HEK293 (cell line): ENCODE results near the gene ZNF563.

Source experiments
- CTCF ChIA-PET: fragments of 350-600 bp; formaldehyde crosslinking; extraction: SDS; loops from one replicate; lab custom pipeline; 2021; ENCODE audit warnings: antibody characterized with exemption; lab: Yijun Ruan, JAX
- POLR2A ChIA-PET: fragments of 300-600 bp; formaldehyde crosslinking; extraction: SDS; loops from one replicate; lab custom pipeline; 2020; ENCODE audit warnings: antibody characterized with exemption, inconsistent platforms; lab: Yijun Ruan, JAX
- H3K27ac ChIP-seq: fragments of 200-500 bp; sonication (Bioruptor generic); 2 replicates; pipeline ENCODE4 v1.5.1; 2014; ENCODE audit warnings: low read depth, low read length, control low read depth, inconsistent platforms; ENCODE audit errors: extremely low read depth
- H3K36me3 ChIP-seq, 2 experiments: fragments of 200-500 bp in 1 of 2; sonication (Bioruptor generic) in 1 of 2; 1 replicate in 1 of 2; 2 replicates in 1 of 2; pipeline ENCODE4 v1.5.1; 2014 to 2017; ENCODE audit warnings: inconsistent platforms in 2 of 2, low read length in 2 of 2; ENCODE audit not compliant: control insufficient read depth in 2 of 2, insufficient read depth in 1 of 2
- H3K4me1 ChIP-seq: fragments of 200-500 bp; sonication (Bioruptor generic); 2 replicates; pipeline ENCODE4 v1.5.1; 2014; ENCODE audit warnings: mild to moderate bottlenecking, low read length, inconsistent platforms; ENCODE audit not compliant: control insufficient read depth, insufficient read depth
- H3K4me3 ChIP-seq: 2 replicates; pipeline ENCODE4 v1.5.1; 2011; ENCODE audit warnings: low read depth, mild to moderate bottlenecking, control low read depth, low read length, moderate library complexity
- H3K9me3 ChIP-seq: fragments of 200-500 bp; sonication (Bioruptor generic); 2 replicates; pipeline ENCODE4 v1.5.1; 2014; ENCODE audit warnings: low read depth, low read length, inconsistent platforms; ENCODE audit not compliant: control insufficient read depth, insufficient read depth
- EGR2 ChIP-seq: fragments of 450-650 bp; formaldehyde crosslinking; IDR thresholded peaks from 2 replicates; pipeline ENCODE4 v1.5.1; 2016; ENCODE audit warnings: low read depth, missing biosample characterization, missing genetic modification characterization
- GLI2 ChIP-seq: fragments of 450-650 bp; formaldehyde crosslinking; IDR thresholded peaks from 2 replicates; pipeline ENCODE4; 2017; ENCODE audit warnings: missing biosample characterization, missing genetic modification characterization, low read depth, borderline replicate concordance
- GLIS1 ChIP-seq: fragments of 450-650 bp; formaldehyde crosslinking; IDR thresholded peaks from 2 replicates; pipeline ENCODE4 v1.5.1; 2016; ENCODE audit warnings: missing biosample characterization, missing genetic modification characterization
- GLIS2 ChIP-seq: fragments of 450-650 bp; formaldehyde crosslinking; IDR thresholded peaks from 2 replicates; pipeline ENCODE4 v1.5.1; 2016; ENCODE audit warnings: missing biosample characterization, missing genetic modification characterization
- IKZF3 ChIP-seq: fragments of 450-650 bp; IDR thresholded peaks from 2 replicates; pipeline ENCODE4 v1.5.0; 2018; ENCODE audit warnings: missing biosample characterization, mild to moderate bottlenecking, missing genetic modification characterization, moderate library complexity
- KLF9 ChIP-seq: fragments of 450-650 bp; formaldehyde crosslinking; IDR thresholded peaks from 2 replicates; pipeline ENCODE4 v1.5.1; 2016; ENCODE audit warnings: missing biosample characterization, missing genetic modification characterization, low read depth
- SALL2 ChIP-seq: fragments of 450-650 bp; formaldehyde crosslinking; IDR thresholded peaks from 2 replicates; pipeline ENCODE4 v1.5.0; 2017; ENCODE audit warnings: missing biosample characterization, mild to moderate bottlenecking, missing genetic modification characterization, borderline replicate concordance
- SP2 ChIP-seq: fragments of 450-650 bp; formaldehyde crosslinking; IDR thresholded peaks from 2 replicates; pipeline ENCODE4 v1.5.1; 2016; ENCODE audit warnings: missing biosample characterization, missing genetic modification characterization
- SP3 ChIP-seq: fragments of 450-650 bp; formaldehyde crosslinking; IDR thresholded peaks from 2 replicates; pipeline ENCODE4 v1.5.1; 2016; ENCODE audit warnings: missing biosample characterization, missing genetic modification characterization
- ZBTB17 ChIP-seq: fragments of 450-650 bp; formaldehyde crosslinking; IDR thresholded peaks from 2 replicates; pipeline ENCODE4 v1.5.1; 2016; ENCODE audit warnings: missing biosample characterization, missing genetic modification characterization
- ZBTB8A ChIP-seq: fragments of 450-650 bp; formaldehyde crosslinking; IDR thresholded peaks from 2 replicates; pipeline ENCODE4 v1.5.1; 2016; ENCODE audit warnings: missing biosample characterization, missing genetic modification characterization
- ZFHX2 ChIP-seq: fragments of 450-650 bp; formaldehyde crosslinking; conservative IDR thresholded peaks from 2 replicates; pipeline ENCODE4 v1.5.1; 2016; ENCODE audit warnings: missing biosample characterization, missing genetic modification characterization
- ZFP69B ChIP-seq: fragments of 450-650 bp; formaldehyde crosslinking; IDR thresholded peaks from 2 replicates; pipeline ENCODE4 v1.5.1; 2016; ENCODE audit warnings: missing biosample characterization, missing genetic modification characterization
- ZIC2 ChIP-seq: fragments of 450-650 bp; formaldehyde crosslinking; IDR thresholded peaks from 2 replicates; pipeline ENCODE4 v1.5.1; 2016; ENCODE audit warnings: missing biosample characterization, missing genetic modification characterization
- ZNF175 ChIP-seq: fragments of 450-650 bp; formaldehyde crosslinking; IDR thresholded peaks from 2 replicates; pipeline ENCODE4 v1.5.1; 2016; ENCODE audit warnings: missing biosample characterization, missing genetic modification characterization
- ZNF335 ChIP-seq: fragments of 450-650 bp; formaldehyde crosslinking; conservative IDR thresholded peaks from 2 replicates; pipeline ENCODE4 v1.5.1; 2016; ENCODE audit warnings: missing biosample characterization, missing genetic modification characterization
- ZNF341 ChIP-seq: fragments of 450-650 bp; formaldehyde crosslinking; IDR thresholded peaks from 2 replicates; pipeline ENCODE4; 2016; ENCODE audit warnings: low read depth, missing biosample characterization, missing genetic modification characterization
- ZNF501 ChIP-seq: fragments of 450-650 bp; formaldehyde crosslinking; IDR thresholded peaks from 2 replicates; pipeline ENCODE4 v1.5.1; 2016; ENCODE audit warnings: missing biosample characterization, missing genetic modification characterization
- ZNF548 ChIP-seq: fragments of 450-650 bp; formaldehyde crosslinking; IDR thresholded peaks from 2 replicates; pipeline ENCODE4 v1.5.1; 2016; ENCODE audit warnings: missing biosample characterization, missing genetic modification characterization
- ZNF558 ChIP-seq: fragments of 450-650 bp; formaldehyde crosslinking; IDR thresholded peaks from 2 replicates; pipeline ENCODE4 v1.5.1; 2016; ENCODE audit warnings: missing biosample characterization, missing genetic modification characterization
- ZNF600 ChIP-seq: fragments of 450-650 bp; formaldehyde crosslinking; IDR thresholded peaks from 2 replicates; pipeline ENCODE4 v1.5.1; 2016; ENCODE audit warnings: missing biosample characterization, missing genetic modification characterization
- ZNF624 ChIP-seq: fragments of 450-650 bp; formaldehyde crosslinking; IDR thresholded peaks from 2 replicates; pipeline ENCODE4 v1.5.1; 2017; ENCODE audit warnings: missing biosample characterization, missing genetic modification characterization
- ZNF701 ChIP-seq: fragments of 450-650 bp; formaldehyde crosslinking; IDR thresholded peaks from 2 replicates; pipeline ENCODE4 v1.5.1; 2016; ENCODE audit warnings: missing biosample characterization, missing genetic modification characterization
- ZNF747 ChIP-seq: fragments of 450-650 bp; formaldehyde crosslinking; IDR thresholded peaks from 2 replicates; pipeline ENCODE4 v1.5.1; 2016; ENCODE audit warnings: missing biosample characterization, missing genetic modification characterization
- TF ChIP-seq, protein P1 (sequence below): fragments of 450-650 bp; formaldehyde crosslinking; IDR thresholded peaks from 2 replicates; pipeline ENCODE4 v1.5.1; 2016; ENCODE audit warnings: missing biosample characterization, missing genetic modification characterization
- TF ChIP-seq, protein P2 (sequence below): fragments of 450-650 bp; formaldehyde crosslinking; IDR thresholded peaks from 2 replicates; pipeline ENCODE4 v1.5.1; 2016; ENCODE audit warnings: missing biosample characterization, missing genetic modification characterization, borderline replicate concordance

The ZNF563 gene

DNA sequence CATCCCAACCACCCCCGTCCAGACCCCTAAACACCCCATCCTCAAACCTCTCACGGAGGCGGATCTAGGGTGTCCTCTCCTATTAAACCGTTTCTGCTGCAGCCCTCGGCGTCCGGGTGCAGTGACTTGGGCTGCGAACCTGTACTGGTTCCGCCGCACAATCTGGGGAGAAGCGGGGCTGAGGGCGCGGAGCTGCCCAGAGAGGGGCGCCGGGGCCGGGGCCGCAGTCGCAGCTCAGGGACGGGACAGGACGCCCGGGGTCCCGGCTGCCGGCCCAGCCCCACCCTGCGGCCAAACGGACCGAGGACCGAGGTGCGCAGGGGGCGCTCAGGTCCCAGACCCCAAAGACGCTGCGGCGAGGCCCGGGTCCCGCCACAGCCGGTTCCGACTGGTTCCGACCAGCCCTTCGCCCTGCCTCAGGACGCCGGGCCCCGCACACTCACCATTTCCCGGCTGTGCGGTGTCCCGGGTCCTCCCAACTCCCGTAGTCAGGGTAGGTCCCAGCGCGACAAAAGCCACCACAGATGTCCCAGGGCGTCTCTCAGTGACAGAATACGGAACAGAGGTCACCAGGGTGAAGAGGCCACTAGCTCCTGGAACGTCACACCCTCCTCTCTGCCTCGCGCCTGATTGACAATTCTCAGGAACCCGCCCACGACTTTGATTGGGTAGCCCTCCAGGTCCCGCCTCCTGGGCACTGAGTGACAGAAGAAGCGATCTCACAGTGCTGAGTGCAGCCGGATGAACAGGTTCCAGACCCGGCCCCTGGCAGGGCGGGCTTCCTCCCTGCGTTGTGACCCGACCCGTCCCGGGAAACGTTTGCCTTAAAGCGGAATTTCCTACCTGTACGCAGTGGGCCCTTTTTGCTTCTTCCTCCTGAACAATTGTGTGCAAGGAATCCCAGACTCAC, 38.9 kb downstream of the ZNF563 start, which contains the start of gene ZNF44 (continued):
- TF ChIP-seq, protein P1, sequence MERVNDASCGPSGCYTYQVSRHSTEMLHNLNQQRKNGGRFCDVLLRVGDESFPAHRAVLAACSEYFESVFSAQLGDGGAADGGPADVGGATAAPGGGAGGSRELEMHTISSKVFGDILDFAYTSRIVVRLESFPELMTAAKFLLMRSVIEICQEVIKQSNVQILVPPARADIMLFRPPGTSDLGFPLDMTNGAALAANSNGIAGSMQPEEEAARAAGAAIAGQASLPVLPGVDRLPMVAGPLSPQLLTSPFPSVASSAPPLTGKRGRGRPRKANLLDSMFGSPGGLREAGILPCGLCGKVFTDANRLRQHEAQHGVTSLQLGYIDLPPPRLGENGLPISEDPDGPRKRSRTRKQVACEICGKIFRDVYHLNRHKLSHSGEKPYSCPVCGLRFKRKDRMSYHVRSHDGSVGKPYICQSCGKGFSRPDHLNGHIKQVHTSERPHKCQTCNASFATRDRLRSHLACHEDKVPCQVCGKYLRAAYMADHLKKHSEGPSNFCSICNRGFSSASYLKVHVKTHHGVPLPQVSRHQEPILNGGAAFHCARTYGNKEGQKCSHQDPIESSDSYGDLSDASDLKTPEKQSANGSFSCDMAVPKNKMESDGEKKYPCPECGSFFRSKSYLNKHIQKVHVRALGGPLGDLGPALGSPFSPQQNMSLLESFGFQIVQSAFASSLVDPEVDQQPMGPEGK (tag by site-specific recombination) = no peak
- TF ChIP-seq ZNF747 (tag by site-specific recombination) = no peak
- TF ChIP-seq ZNF341 (tag by site-specific recombination) = peak; percentile 60
- TF ChIP-seq ZBTB8A (tag by site-specific recombination) = peak; percentile 26
- TF ChIP-seq, protein P2, sequence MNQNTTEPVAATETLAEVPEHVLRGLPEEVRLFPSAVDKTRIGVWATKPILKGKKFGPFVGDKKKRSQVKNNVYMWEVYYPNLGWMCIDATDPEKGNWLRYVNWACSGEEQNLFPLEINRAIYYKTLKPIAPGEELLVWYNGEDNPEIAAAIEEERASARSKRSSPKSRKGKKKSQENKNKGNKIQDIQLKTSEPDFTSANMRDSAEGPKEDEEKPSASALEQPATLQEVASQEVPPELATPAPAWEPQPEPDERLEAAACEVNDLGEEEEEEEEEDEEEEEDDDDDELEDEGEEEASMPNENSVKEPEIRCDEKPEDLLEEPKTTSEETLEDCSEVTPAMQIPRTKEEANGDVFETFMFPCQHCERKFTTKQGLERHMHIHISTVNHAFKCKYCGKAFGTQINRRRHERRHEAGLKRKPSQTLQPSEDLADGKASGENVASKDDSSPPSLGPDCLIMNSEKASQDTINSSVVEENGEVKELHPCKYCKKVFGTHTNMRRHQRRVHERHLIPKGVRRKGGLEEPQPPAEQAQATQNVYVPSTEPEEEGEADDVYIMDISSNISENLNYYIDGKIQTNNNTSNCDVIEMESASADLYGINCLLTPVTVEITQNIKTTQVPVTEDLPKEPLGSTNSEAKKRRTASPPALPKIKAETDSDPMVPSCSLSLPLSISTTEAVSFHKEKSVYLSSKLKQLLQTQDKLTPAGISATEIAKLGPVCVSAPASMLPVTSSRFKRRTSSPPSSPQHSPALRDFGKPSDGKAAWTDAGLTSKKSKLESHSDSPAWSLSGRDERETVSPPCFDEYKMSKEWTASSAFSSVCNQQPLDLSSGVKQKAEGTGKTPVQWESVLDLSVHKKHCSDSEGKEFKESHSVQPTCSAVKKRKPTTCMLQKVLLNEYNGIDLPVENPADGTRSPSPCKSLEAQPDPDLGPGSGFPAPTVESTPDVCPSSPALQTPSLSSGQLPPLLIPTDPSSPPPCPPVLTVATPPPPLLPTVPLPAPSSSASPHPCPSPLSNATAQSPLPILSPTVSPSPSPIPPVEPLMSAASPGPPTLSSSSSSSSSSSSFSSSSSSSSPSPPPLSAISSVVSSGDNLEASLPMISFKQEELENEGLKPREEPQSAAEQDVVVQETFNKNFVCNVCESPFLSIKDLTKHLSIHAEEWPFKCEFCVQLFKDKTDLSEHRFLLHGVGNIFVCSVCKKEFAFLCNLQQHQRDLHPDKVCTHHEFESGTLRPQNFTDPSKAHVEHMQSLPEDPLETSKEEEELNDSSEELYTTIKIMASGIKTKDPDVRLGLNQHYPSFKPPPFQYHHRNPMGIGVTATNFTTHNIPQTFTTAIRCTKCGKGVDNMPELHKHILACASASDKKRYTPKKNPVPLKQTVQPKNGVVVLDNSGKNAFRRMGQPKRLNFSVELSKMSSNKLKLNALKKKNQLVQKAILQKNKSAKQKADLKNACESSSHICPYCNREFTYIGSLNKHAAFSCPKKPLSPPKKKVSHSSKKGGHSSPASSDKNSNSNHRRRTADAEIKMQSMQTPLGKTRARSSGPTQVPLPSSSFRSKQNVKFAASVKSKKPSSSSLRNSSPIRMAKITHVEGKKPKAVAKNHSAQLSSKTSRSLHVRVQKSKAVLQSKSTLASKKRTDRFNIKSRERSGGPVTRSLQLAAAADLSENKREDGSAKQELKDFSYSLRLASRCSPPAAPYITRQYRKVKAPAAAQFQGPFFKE = no peak
- TF ChIP-seq SALL2 (tag by site-specific recombination) = no peak
- TF ChIP-seq ZNF701 = no peak
- TF ChIP-seq GLIS1 = 0 out of 2 replicates have a peak, but pooled peaks have one; percentile 10
- peak; percentile 84 for TF ChIP-seq KLF9
- TF ChIP-seq ZNF501 (tag by site-specific recombination) = no peak
- TF ChIP-seq ZNF624 = no peak
- no peak for TF ChIP-seq ZNF548
- TF ChIP-seq IKZF3 (tag by site-specific recombination) = peak; percentile 68

DNA sequence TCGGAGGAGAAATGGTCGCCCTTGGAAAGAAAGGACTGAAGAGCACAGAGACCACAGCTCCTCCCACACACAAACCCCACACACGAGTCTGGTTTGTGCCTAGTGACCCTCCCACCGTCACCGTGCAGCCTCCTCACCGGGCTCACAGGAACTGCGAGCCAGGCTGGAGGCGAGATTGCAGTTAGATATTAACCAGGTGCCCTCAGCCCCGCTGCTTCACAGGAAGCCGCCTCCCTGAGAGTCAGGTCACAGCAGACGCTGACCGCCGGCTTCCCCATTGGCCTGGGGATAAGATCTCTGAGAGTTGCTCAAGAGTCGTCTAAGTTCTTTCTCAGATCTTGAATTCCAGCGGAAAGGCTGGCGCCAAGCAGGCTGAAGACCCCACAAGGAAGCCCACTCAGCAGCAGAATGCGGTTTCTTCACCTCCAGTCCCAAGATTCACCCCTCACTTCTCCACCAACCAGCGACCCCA, 39.6 kb downstream of the ZNF563 start:
- Histone ChIP-seq H3K4me3 (peak overlapping the region; percentile 69), H3K9me3 (no peaks in the 10 kb centered on the region), H3K36me3 (peaks cover 0 to 8% of the 10 kb centered on the region in 2 experiments; a peak in 2 of 3 replicates), H3K4me1 (no peaks in the 10 kb centered on the region), H3K27ac (no peak overlapping the region; the same call in 1 of the 2 replicates)
- ChIA-PET CTCF (no interaction called here), POLR2A (interaction anchor here (0.7 to 1.4 kb wide), 2 partner anchors 147 to 201 kb away, joined by 5 read pairs; partner anchors contain the start of gene ZNF443)
- TF ChIP-seq EGR2 (tag by site-specific recombination) (peak; percentile 53; the same call in 1 of the 2 replicates), ZNF558 (tag by site-specific recombination) (no peak), ZFP69B (tag by site-specific recombination) (no peak), GLIS2 (peak; percentile 49; the same call in 1 of the 2 replicates), ZNF175 (tag by site-specific recombination) (no peak), SP2 (tag by site-specific recombination) (peak; percentile 80), ZBTB17 (tag by site-specific recombination) (peak; percentile 74), ZNF600 (tag by site-specific recombination) (peak; percentile 30; the same call in 1 of the 2 replicates), ZIC2 (peak; percentile 41), GLIS1 (peak; percentile 33; the same call in 1 of the 2 replicates), ZNF335 (no peak), GLI2 (tag by site-specific recombination) (no peak), ZFHX2 (tag by site-specific recombination) (peak; percentile 85), SP3 (tag by site-specific recombination) (0 out of 2 replicates have a peak, but pooled peaks have one; percentile 27)
